IMR-90 (cell line): ENCODE measurements around the gene FGR. TPM values are rescaled to one million over a fixed set of nuclear protein-coding genes. Genes with fewer than 3 reads are reported as not detected.

Source experiments
- ATAC-seq: fragments of 200-7000 bp; cut with Tn5 transposase; 2 replicates; pipeline ENCODE4 v1.9.1; 2020; ENCODE audit warnings: low read depth, mild to moderate bottlenecking, moderate library complexity
- BruUV-seq: library from RNA; stranded (reverse); fragments of 400-500 nt; replicated peaks from 2 replicates; lab custom pipeline; 2021; lab: Mats Ljungman, UMichigan
- CTCF ChIA-PET: fragments of 300-600 bp; formaldehyde crosslinking; extraction: SDS; loops from one replicate; lab custom pipeline; 2021; ENCODE audit warnings: antibody characterized with exemption; lab: Yijun Ruan, JAX
- POLR2A ChIA-PET: fragments of 300-600 bp; sonication (Branson Sonifier 250); formaldehyde crosslinking; loops from one replicate; lab custom pipeline; 2022; ENCODE audit warnings: antibody characterized with exemption; ENCODE audit not compliant: unreplicated experiment; lab: Charles Lee
- DNase-seq: peaks from one replicate; pipeline ENCODE4 v3.0.0; 2013
- H2AFZ ChIP-seq: replicated peaks from 2 replicates; pipeline ENCODE3; 2013; ENCODE audit warnings: low read length, mild to moderate bottlenecking; ENCODE audit not compliant: poor library complexity
- H2AK5ac ChIP-seq: 2 replicates; pipeline ENCODE4 v1.6.1; 2013; ENCODE audit warnings: low read depth, low read length, inconsistent platforms
- H2AK9ac ChIP-seq: replicated peaks from 2 replicates; pipeline ENCODE3; 2013; ENCODE audit warnings: mild to moderate bottlenecking, low read depth, low read length, moderate library complexity; ENCODE audit not compliant: poor library complexity
- H2BK120ac ChIP-seq: 2 replicates; pipeline ENCODE4 v1.6.1; 2013; ENCODE audit warnings: low read depth, low read length, inconsistent platforms
- H2BK15ac ChIP-seq: 3 replicates; pipeline ENCODE4 v1.6.1; 2013; ENCODE audit warnings: low read depth, low read length, inconsistent platforms
- H2BK20ac ChIP-seq: 2 replicates; pipeline ENCODE4 v1.6.1; 2013; ENCODE audit warnings: low read depth, mild to moderate bottlenecking, inconsistent platforms, low read length, moderate library complexity
- H2BK5ac ChIP-seq: 2 replicates; pipeline ENCODE4 v1.6.1; 2013; ENCODE audit warnings: mild to moderate bottlenecking, low read depth, low read length, inconsistent platforms; ENCODE audit not compliant: poor library complexity, severe bottlenecking
- H3K14ac ChIP-seq: replicated peaks from 2 replicates; pipeline ENCODE4 v1.6.1; 2013; ENCODE audit warnings: low read depth, low read length, inconsistent platforms
- H3K18ac ChIP-seq: 2 replicates; pipeline ENCODE4 v1.6.1; 2013; ENCODE audit warnings: low read depth, low read length, control low read depth
- H3K23ac ChIP-seq: 2 replicates; pipeline ENCODE4 v1.6.1; 2013; ENCODE audit warnings: low read depth, low read length, inconsistent platforms
- H3K27ac ChIP-seq: 2 replicates; pipeline ENCODE4 v1.5.1; 2013; ENCODE audit warnings: mild to moderate bottlenecking, control low read depth, low read length; ENCODE audit not compliant: insufficient read depth
- H3K27me3 ChIP-seq: 2 replicates; pipeline ENCODE4 v1.6.1; 2013; ENCODE audit warnings: low read length; ENCODE audit not compliant: control insufficient read depth, insufficient read depth
- H3K36me3 ChIP-seq: 2 replicates; pipeline ENCODE4 v1.6.1; 2013; ENCODE audit warnings: low read length, mixed read lengths; ENCODE audit not compliant: control insufficient read depth, insufficient read depth
- H3K4ac ChIP-seq: 2 replicates; pipeline ENCODE4 v1.6.1; 2013; ENCODE audit warnings: low read depth, low read length, inconsistent platforms
- H3K4me1 ChIP-seq: 2 replicates; pipeline ENCODE4 v1.6.1; 2013; ENCODE audit warnings: low read length, mixed read lengths; ENCODE audit not compliant: control insufficient read depth, insufficient read depth
- H3K4me2 ChIP-seq: 2 replicates; pipeline ENCODE4 v1.6.1; 2013; ENCODE audit warnings: low read depth, mild to moderate bottlenecking, control low read depth, low read length, moderate library complexity
- H3K4me3 ChIP-seq: 2 replicates; pipeline ENCODE4 v1.5.1; 2013; ENCODE audit warnings: low read depth, mild to moderate bottlenecking, control low read depth, low read length, moderate library complexity; ENCODE audit not compliant: insufficient read depth
- H3K56ac ChIP-seq: 2 replicates; pipeline ENCODE4 v1.6.1; 2013; ENCODE audit warnings: low read length, inconsistent platforms; ENCODE audit not compliant: insufficient read depth; ENCODE audit errors: extremely low read depth
- H3K79me1 ChIP-seq, 2 experiments: 2 replicates each; pipeline ENCODE4 v1.6.1; 2013; ENCODE audit warnings: low read length in 2 of 2, inconsistent platforms in 1 of 2, low read depth in 1 of 2
- H3K9ac ChIP-seq: 2 replicates; pipeline ENCODE4 v1.6.1; 2013; ENCODE audit warnings: low read depth, low read length, control low read depth
- H3K9me1 ChIP-seq: 2 replicates; pipeline ENCODE4 v1.6.1; 2013; ENCODE audit warnings: low read length, inconsistent platforms; ENCODE audit not compliant: insufficient read depth
- H3K9me3 ChIP-seq: 2 replicates; pipeline ENCODE4 v1.6.1; 2013; ENCODE audit warnings: low read length; ENCODE audit not compliant: control insufficient read depth, insufficient read depth
- H4K20me1 ChIP-seq: 2 replicates; pipeline ENCODE4 v1.6.1; 2013; ENCODE audit warnings: low read length, inconsistent platforms; ENCODE audit not compliant: insufficient read depth
- H4K5ac ChIP-seq: 2 replicates; pipeline ENCODE4 v1.6.1; 2013; ENCODE audit warnings: mild to moderate bottlenecking, low read depth, low read length, control low read depth
- H4K8ac ChIP-seq, 2 experiments: 2 replicates each; pipeline ENCODE4 v1.6.1; 2013; ENCODE audit warnings: low read depth in 2 of 2, low read length in 2 of 2, control low read depth in 1 of 2, inconsistent platforms in 1 of 2
- H4K91ac ChIP-seq: 2 replicates; pipeline ENCODE4 v1.6.1; 2013; ENCODE audit warnings: low read depth, low read length, inconsistent platforms; ENCODE audit not compliant: insufficient read depth
- CHD1 ChIP-seq: IDR thresholded peaks from 2 replicates; pipeline ENCODE4 v1.6.1; 2012; ENCODE audit warnings: low read depth, low read length, improper control_type of control experiment
- RCOR1 ChIP-seq: IDR thresholded peaks from 2 replicates; pipeline ENCODE4 v1.6.1; 2012; ENCODE audit warnings: mild to moderate bottlenecking, low read length, improper control_type of control experiment; ENCODE audit not compliant: insufficient replicate concordance
- WGBS, 2 experiments: methylation state at CpG; one replicate each; pipeline versions ENCODE4 v1.1.5 to v1.1.7; 2013; ENCODE audit warnings: missing lambda C conversion rate in 2 of 2; ENCODE audit not compliant: insufficient read length in 1 of 2; ENCODE audit errors: extremely low coverage in 2 of 2; 5-methylcytosine and 5-hydroxymethylcytosine counted together
- dilution Hi-C: fragments of 300-500 bp; cut with HindIII; formaldehyde crosslinking; loops from one replicate; pipeline ENCODE4 v1.14.3; 2018; ENCODE audit warnings: low sequenced_read_pairs; ENCODE audit not compliant: unreplicated experiment
- in situ Hi-C: fragments of 300-500 bp; cut with MboI; formaldehyde crosslinking; loops from 3 replicates; pipeline ENCODE4 v1.14.3; 2019; ENCODE audit warnings: low sequenced_read_pairs, inconsistent platforms, mixed read lengths
- intact Hi-C: fragments of 100-400 bp; cut with micrococcal nuclease; formaldehyde crosslinking; loops from 2 replicates; pipeline ENCODE4 v1.10.0; 2022
- polyA plus RNA-seq, 3 experiments: library from polyadenylated mRNA; depleted of rRNA; stranded (reverse); fragments of >200 nt; gene quantifications; 2 replicates each; pipeline ENCODE4 v1.2.3, GENCODE V29; 2012; ENCODE audit warnings: low replicate concordance in 1 of 3
- total RNA-seq: library from RNA; depleted of rRNA; stranded (reverse); fragments of >200 nt; gene quantifications from 2 replicates; pipeline ENCODE4 v1.2.3, GENCODE V29; 2012

FGR gene
- total and polyA plus RNA-seq, 2 of the 4 experiments (the other 2 are of a cell fraction) = not detected

- intact Hi-C loops = no loop called here
- ChIA-PET POLR2A (no interaction called here), CTCF (interaction anchor here (0.5 to 0.6 kb wide), 2 partner anchors 43 to 260 kb away, joined by 3 to 5 read pairs; no protein-coding TSS in a partner anchor)
- DNase-seq (peak; percentile 77), ATAC-seq (peak; percentile 38)
- H3K9ac ChIP-seq = no peak overlapping the region
- H2AK9ac ChIP-seq = peak overlapping the region; percentile 51
- no peak overlapping the region for H3K18ac ChIP-seq
- H3K4me2 ChIP-seq = no peak overlapping the region
- BruUV-seq = no TSS peak
- no peak overlapping the region for H3K4me3 ChIP-seq
- no peak overlapping the region for H2BK5ac ChIP-seq
- H3K36me3 ChIP-seq = no peaks in the 10 kb centered on the region
- no peak overlapping the region for H2BK20ac ChIP-seq
- no peaks in the 10 kb centered on the region for H4K20me1 ChIP-seq
- WGBS, 2 experiments = 76% methylated on average over 3 of the region's 7 CpGs; no CpG with 5 or more reads in 1 of the 2 experiments
- no peak overlapping the region for H3K4ac ChIP-seq
- TF ChIP-seq RCOR1 (peak; percentile 87), CHD1 (no peak)
- no peak overlapping the region; the same call in 1 of the 2 replicates for H2BK120ac ChIP-seq
- peaks cover 12% of the 10 kb centered on the region for H3K4me1 ChIP-seq
- H4K91ac ChIP-seq = no peak overlapping the region
- no peak overlapping the region for H3K14ac ChIP-seq
- H2AK5ac ChIP-seq = no peak overlapping the region
- H4K8ac ChIP-seq = peak overlapping the region in 1 of 2 experiments; percentile 6; a peak in 1 of 4 replicates
- in situ Hi-C loops = no loop called here
- H3K79me1 ChIP-seq = no peaks in the 10 kb centered on the region
- H3K9me3 ChIP-seq = no peaks in the 10 kb centered on the region
- H2AFZ ChIP-seq = peak overlapping the region; percentile 58
- no peak overlapping the region for H3K23ac ChIP-seq
- no peak overlapping the region for H2BK15ac ChIP-seq
- H4K5ac ChIP-seq = no peak overlapping the region
- dilution Hi-C loops = no loop called here
- no peaks in the 10 kb centered on the region for H3K27me3 ChIP-seq
- no peak overlapping the region for H3K56ac ChIP-seq
- H3K27ac ChIP-seq = no peak overlapping the region
- H3K9me1 ChIP-seq = peaks cover 9% of the 10 kb centered on the region
These were observed 21.3 kb upstream of the FGR start for GRCh38 chr1:27656157-27656893.
